CD4-positive, alpha-beta memory T cell (primary cell): ENCODE data around the gene SH2D5. TPM values are rescaled to one million over a fixed set of nuclear protein-coding genes. Genes with fewer than 3 reads are reported as not detected.
A peak's percentile ranks its signal among the peaks of the same experiment; 100 is the strongest.

Experiments
- CTCF ChIA-PET: fragments of 350-600 bp; sonication (Branson Sonifier 250); formaldehyde crosslinking; loops from one replicate; lab custom pipeline; 2021; ENCODE audit warnings: inconsistent platforms; ENCODE audit not compliant: partially characterized antibody; lab: Charles Lee
- POLR2A ChIA-PET: fragments of 350-600 bp; sonication (Branson Sonifier 250); formaldehyde crosslinking; loops from one replicate; lab custom pipeline; 2021; ENCODE audit not compliant: partially characterized antibody; lab: Charles Lee
- DNase-seq, 5 donors: peaks; one replicate each; pipeline versions ENCODE4 v3.0.0 to v3.0.0-alpha.2; 2020 to 2022; ENCODE audit warnings: mixed read lengths in 1 of 5
- H3K27ac ChIP-seq: one replicate; pipeline ENCODE4 v1.7.0; 2013; ENCODE audit warnings: low read depth, low read length
- H3K27me3 ChIP-seq: 2 replicates; pipeline ENCODE4 v1.7.0; 2013; ENCODE audit warnings: mild to moderate bottlenecking, low read length, moderate library complexity; ENCODE audit not compliant: insufficient read depth
- H3K36me3 ChIP-seq: 2 replicates; pipeline ENCODE4 v1.7.0; 2013; ENCODE audit warnings: mild to moderate bottlenecking, low read length, moderate library complexity; ENCODE audit not compliant: insufficient read depth
- H3K4me1 ChIP-seq: 2 replicates; pipeline ENCODE4 v1.7.0; 2013; ENCODE audit warnings: mild to moderate bottlenecking, low read length, moderate library complexity; ENCODE audit not compliant: insufficient read depth
- H3K4me3 ChIP-seq, 2 donors: one replicate each; pipeline ENCODE4 v1.7.0; 2013; ENCODE audit warnings: low read length in 2 of 2, mild to moderate bottlenecking in 1 of 2
- H3K9me3 ChIP-seq, 2 donors: one replicate each; pipeline ENCODE4 v1.7.0; 2013; ENCODE audit warnings: low read length in 2 of 2, control low read depth in 1 of 2; ENCODE audit not compliant: control insufficient read depth in 1 of 2
- H3K27ac Mint-ChIP-seq, 7 donors: one replicate each; pipeline ENCODE4 v1.8.0; 2020 to 2021; ENCODE audit warnings: mixed read lengths in 7 of 7, mild to moderate bottlenecking in 6 of 7, inconsistent platforms in 3 of 7, moderate library complexity in 3 of 7
- H3K27me3 Mint-ChIP-seq, 2 donors: one replicate each; pipeline ENCODE4 v1.8.0; 2020 to 2021; ENCODE audit warnings: mixed read lengths in 2 of 2
- H3K36me3 Mint-ChIP-seq, 2 donors: one replicate each; pipeline ENCODE4 v1.8.0; 2020 to 2021; ENCODE audit warnings: mixed read lengths in 2 of 2, inconsistent platforms in 1 of 2, mild to moderate bottlenecking in 1 of 2
- H3K4me1 Mint-ChIP-seq, 4 donors: one replicate each; pipeline ENCODE4 v1.8.0; 2020 to 2021; ENCODE audit warnings: mixed read lengths in 4 of 4, mild to moderate bottlenecking in 1 of 4
- H3K4me3 Mint-ChIP-seq, 8 donors: one replicate each; pipeline ENCODE4 v1.8.0; 2020 to 2021; ENCODE audit warnings: mixed read lengths in 8 of 8, mild to moderate bottlenecking in 7 of 8, moderate library complexity in 6 of 8, inconsistent platforms in 3 of 8
- H3K9me3 Mint-ChIP-seq, 8 donors: one replicate each; pipeline ENCODE4 v1.8.0; 2020 to 2021; ENCODE audit warnings: mixed read lengths in 8 of 8, mild to moderate bottlenecking in 5 of 8, inconsistent platforms in 3 of 8, moderate library complexity in 1 of 8
- intact Hi-C: fragments of 100-400 bp; cut with micrococcal nuclease; formaldehyde crosslinking; loops from one replicate; pipeline ENCODE4 v1.15.1; 2023
- polyA plus RNA-seq, 2 donors: library from polyadenylated mRNA; unstranded; fragments of 300-500 nt; fragmentation: Illumina TruSeq; gene quantifications; one replicate each; pipeline ENCODE4 v1.2.3, GENCODE V29; 2021
- total RNA-seq, 2 experiments: library from RNA; stranded (reverse); gene quantifications; one replicate each; pipeline ENCODE4 v1.2.3, GENCODE V29; 2021

The SH2D5 gene
- total and polyA plus RNA-seq, 4 experiments from 2014 or later: 0.38 TPM; not detected in 3

DNA sequence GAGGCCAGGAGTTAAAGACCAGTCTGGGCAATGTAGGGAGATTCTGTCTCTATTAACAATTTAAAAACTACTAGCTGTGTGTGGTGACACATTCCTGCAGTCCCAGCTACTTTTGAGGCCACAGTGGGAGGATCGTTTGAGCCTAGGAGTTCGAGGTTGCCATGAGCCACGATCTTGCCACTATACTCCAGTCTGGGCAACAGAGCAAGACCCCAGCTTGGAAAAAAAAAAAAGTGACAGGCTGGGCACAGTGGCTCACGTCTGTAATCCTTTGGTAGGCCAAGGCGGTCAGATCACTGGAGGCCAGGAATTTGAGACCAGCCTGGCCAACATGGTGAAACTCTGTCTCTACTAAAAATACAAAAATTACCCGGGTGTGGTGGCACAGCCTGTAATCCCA lies 27.8 kb upstream of the SH2D5 start:
- Mint-ChIP-seq H3K9me3 (no peaks in the 10 kb centered on the region), H3K27me3 (no peaks in the 10 kb centered on the region), H3K4me1 (peaks cover 0 to 3% (median 0%) of the 10 kb centered on the region in 4 donors), H3K4me3 (no peak overlapping the region), H3K27ac (peak overlapping the region in 2 of 7 donors; percentile 37 to 41), H3K36me3 (peaks cover 53 to 72% of the 10 kb centered on the region in 2 donors)
- ChIA-PET POLR2A (no interaction called here), CTCF (no interaction called here)
- Histone ChIP-seq H3K9me3 (no peaks in the 10 kb centered on the region), H3K4me3 (no peak overlapping the region), H3K27me3 (no peaks in the 10 kb centered on the region), H3K36me3 (peaks cover 64% of the 10 kb centered on the region), H3K4me1 (no peaks in the 10 kb centered on the region), H3K27ac (no peak overlapping the region)
- intact Hi-C loops: no loop called here
- no peak for DNase-seq

- H3K27ac Mint-ChIP-seq: peak overlapping the region in 1 of 7 donors; percentile 6
- DNase-seq: no peak
- H3K9me3 Mint-ChIP-seq: no peaks in the 10 kb centered on the region
- H3K4me3 ChIP-seq: no peak overlapping the region
- intact Hi-C loops: no loop called here
- peaks cover 0 to 7% (median 3%) of the 10 kb centered on the region in 4 donors for H3K4me1 Mint-ChIP-seq
- H3K36me3 Mint-ChIP-seq: peaks cover 30 to 64% of the 10 kb centered on the region in 2 donors
- POLR2A ChIA-PET: no interaction called here
- peaks cover 41% of the 10 kb centered on the region for H3K36me3 ChIP-seq
- no peak overlapping the region for H3K4me3 Mint-ChIP-seq
- H3K27me3 ChIP-seq: no peaks in the 10 kb centered on the region
- H3K27me3 Mint-ChIP-seq: no peaks in the 10 kb centered on the region
- no peak overlapping the region for H3K27ac ChIP-seq
- no peaks in the 10 kb centered on the region for H3K9me3 ChIP-seq
- CTCF ChIA-PET: no interaction called here
- no peaks in the 10 kb centered on the region for H3K4me1 ChIP-seq
Observed at GRCh38 chr1:20753589-20753988, 21.1 kb upstream of the SH2D5 start.

- H3K27ac Mint-ChIP-seq: no peak overlapping the region
- ChIA-PET CTCF (interaction anchor here (1.0 kb wide), 1 partner anchor 18 kb away, joined by 3 read pairs; no protein-coding TSS in a partner anchor), POLR2A (interaction anchor here (1.1 kb wide), 1 partner anchor 15 kb away, joined by 3 read pairs; no protein-coding TSS in a partner anchor)
- H3K4me3 ChIP-seq: no peak overlapping the region
- peaks cover 0 to 7% (median 3%) of the 10 kb centered on the region in 4 donors for H3K4me1 Mint-ChIP-seq
- H3K9me3 ChIP-seq: no peaks in the 10 kb centered on the region
- H3K36me3 ChIP-seq: peaks cover 52% of the 10 kb centered on the region
- H3K36me3 Mint-ChIP-seq: peaks cover 31 to 67% of the 10 kb centered on the region in 2 donors
- DNase-seq: no peak
- no peaks in the 10 kb centered on the region for H3K9me3 Mint-ChIP-seq
- H3K27me3 ChIP-seq: no peaks in the 10 kb centered on the region
- H3K27ac ChIP-seq: no peak overlapping the region
- H3K4me3 Mint-ChIP-seq: no peak overlapping the region
- H3K27me3 Mint-ChIP-seq: no peaks in the 10 kb centered on the region
- intact Hi-C loops: no loop called here
- no peaks in the 10 kb centered on the region for H3K4me1 ChIP-seq
Observed at GRCh38 chr1:20751462-20751990, 19.0 kb upstream of the SH2D5 start.

GRCh38 chr1:20742671-20743070 lies 10.2 kb upstream of the SH2D5 start:
- intact Hi-C loops: loop anchor here (5.0 kb wide), 1 partner anchor 40 kb away; no protein-coding TSS in a partner anchor
- Mint-ChIP-seq H3K27me3 (no peaks in the 10 kb centered on the region), H3K9me3 (no peaks in the 10 kb centered on the region), H3K36me3 (peaks cover 49 to 83% of the 10 kb centered on the region in 2 donors), H3K27ac (no peak overlapping the region), H3K4me1 (no peaks in the 10 kb centered on the region), H3K4me3 (no peak overlapping the region)
- POLR2A ChIA-PET: interaction anchor here (1.0 kb wide), 1 partner anchor 14 kb away, joined by 3 read pairs; no protein-coding TSS in a partner anchor
- Histone ChIP-seq H3K9me3 (no peaks in the 10 kb centered on the region), H3K27me3 (no peaks in the 10 kb centered on the region), H3K27ac (no peak overlapping the region), H3K36me3 (peaks cover 55% of the 10 kb centered on the region), H3K4me3 (no peak overlapping the region), H3K4me1 (no peaks in the 10 kb centered on the region)
- CTCF ChIA-PET: no interaction called here
- no peak for DNase-seq

DNA sequence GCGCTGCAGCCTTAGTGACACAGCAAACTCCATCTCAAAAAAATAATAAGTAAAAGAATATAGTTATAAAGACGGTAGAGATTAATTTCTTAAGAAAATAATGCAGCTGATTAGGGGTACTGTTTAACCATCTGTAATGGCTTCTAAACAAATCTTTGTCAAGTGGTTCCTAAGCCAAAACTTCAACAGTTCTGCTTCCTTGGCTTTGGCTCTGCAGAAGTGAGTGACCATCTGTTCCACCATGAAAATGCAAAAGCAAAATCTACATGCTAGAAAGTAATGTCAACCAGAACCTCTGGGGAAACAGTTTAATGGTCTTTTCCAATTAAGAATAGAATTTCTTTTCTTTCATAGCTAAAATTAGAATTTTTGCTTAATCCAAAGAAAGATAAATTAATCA lies 8.3 kb upstream of the SH2D5 start:
- Histone ChIP-seq H3K27me3 (no peaks in the 10 kb centered on the region), H3K27ac (no peak overlapping the region), H3K9me3 (no peaks in the 10 kb centered on the region), H3K4me1 (no peaks in the 10 kb centered on the region), H3K36me3 (peaks cover 37% of the 10 kb centered on the region), H3K4me3 (no peak overlapping the region)
- H3K27me3 Mint-ChIP-seq: no peaks in the 10 kb centered on the region
- H3K9me3 Mint-ChIP-seq: no peaks in the 10 kb centered on the region
- no peak for DNase-seq
- H3K27ac Mint-ChIP-seq: no peak overlapping the region
- H3K4me1 Mint-ChIP-seq: no peaks in the 10 kb centered on the region
- intact Hi-C loops: loop anchor here (5.0 kb wide), 1 partner anchor 42 kb away; no protein-coding TSS in a partner anchor
- H3K4me3 Mint-ChIP-seq: no peak overlapping the region
- CTCF ChIA-PET: interaction anchor here (1.8 kb wide), 2 partner anchors 44 to 454 kb away, joined by 3 to 6 read pairs; no protein-coding TSS in a partner anchor
- H3K36me3 Mint-ChIP-seq: peaks cover 42 to 75% of the 10 kb centered on the region in 2 donors
- POLR2A ChIA-PET: no interaction called here

GRCh38 chr1:20739225-20739624 lies 6.7 kb upstream of the SH2D5 start:
- Histone ChIP-seq H3K36me3 (peaks cover 22% of the 10 kb centered on the region), H3K4me1 (no peaks in the 10 kb centered on the region), H3K9me3 (no peaks in the 10 kb centered on the region), H3K27ac (no peak overlapping the region), H3K4me3 (no peak overlapping the region), H3K27me3 (no peaks in the 10 kb centered on the region)
- POLR2A ChIA-PET: no interaction called here
- Mint-ChIP-seq H3K27me3 (no peaks in the 10 kb centered on the region), H3K36me3 (peaks cover 29 to 59% of the 10 kb centered on the region in 2 donors), H3K9me3 (no peaks in the 10 kb centered on the region), H3K27ac (peak overlapping the region in 1 of 7 donors; percentile 32), H3K4me1 (no peaks in the 10 kb centered on the region), H3K4me3 (no peak overlapping the region)
- DNase-seq: no peak
- intact Hi-C loops: no loop called here
- CTCF ChIA-PET: interaction anchor here (1.8 kb wide), 1 partner anchor 43 kb away, joined by 3 read pairs; no protein-coding TSS in a partner anchor

- intact Hi-C loops: no loop called here
- H3K4me1 ChIP-seq: peaks cover 17% of the 10 kb centered on the region
- H3K4me3 ChIP-seq: no peak overlapping the region
- no peaks in the 10 kb centered on the region for H3K9me3 ChIP-seq
- H3K27me3 ChIP-seq: no peaks in the 10 kb centered on the region
- peak overlapping the region in 1 of 8 donors; percentile 39 for H3K4me3 Mint-ChIP-seq
- no peak for DNase-seq
- no peak overlapping the region for H3K27ac Mint-ChIP-seq
- CTCF ChIA-PET: interaction anchor here (0.8 kb wide), 1 partner anchor 50 kb away, joined by 3 read pairs; no protein-coding TSS in a partner anchor
- H3K4me1 Mint-ChIP-seq: peaks cover 6 to 14% (median 9%) of the 10 kb centered on the region in 4 donors
- POLR2A ChIA-PET: interaction anchor here (1.0 kb wide), 1 partner anchor 15 kb away, joined by 3 read pairs; no protein-coding TSS in a partner anchor
- no peak overlapping the region for H3K27ac ChIP-seq
- H3K36me3 Mint-ChIP-seq: peaks cover 13 to 31% of the 10 kb centered on the region in 2 donors
- no peaks in the 10 kb centered on the region for H3K9me3 Mint-ChIP-seq
- no peaks in the 10 kb centered on the region for H3K36me3 ChIP-seq
- H3K27me3 Mint-ChIP-seq: peaks cover 2 to 7% of the 10 kb centered on the region in 2 donors
Observed at GRCh38 chr1:20735581-20736111, 3.1 kb upstream of the SH2D5 start.
